Left ventricle myocardium inferior (tissue), 1 donor: ENCODE measurements around the gene PTPRG. TPM values are rescaled to one million over a fixed set of nuclear protein-coding genes. Genes with fewer than 3 reads are reported as not detected.

ENCODE experiments used
- DNase-seq: peaks from one replicate; pipeline ENCODE4 v3.0.0-alpha.2; 2020
- H3K27ac ChIP-seq: fragments of 200-600 bp; replicated peaks from 2 replicates; pipeline ENCODE4 v1.8.0; 2021
- H3K27me3 ChIP-seq: fragments of 200-600 bp; 2 replicates; pipeline ENCODE4 v1.8.0; 2021; ENCODE audit warnings: low read depth
- H3K36me3 ChIP-seq: fragments of 200-600 bp; 2 replicates; pipeline ENCODE4 v1.8.0; 2021
- H3K4me1 ChIP-seq: fragments of 200-600 bp; 2 replicates; pipeline ENCODE4 v1.8.0; 2021
- H3K4me3 ChIP-seq: fragments of 200-600 bp; 2 replicates; pipeline ENCODE4 v1.8.0; 2021; ENCODE audit warnings: mild to moderate bottlenecking, moderate library complexity
- H3K9me3 ChIP-seq: fragments of 200-600 bp; replicated peaks from 2 replicates; pipeline ENCODE4 v1.8.0; 2021
- intact Hi-C: fragments of 100-400 bp; cut with micrococcal nuclease; formaldehyde crosslinking; loops from one replicate; pipeline ENCODE4 v1.11.0; 2022
- total RNA-seq: library from RNA; stranded (reverse); fragmentation: NEBNext Ultra II Directional; extraction: Animal tissue kit (Norgen Biotek cat#: 25700); gene quantifications from one replicate; pipeline ENCODE4 v1.2.1, GENCODE V29; 2021
- TF ChIP-seq, protein P1 (sequence below): fragments of 200-600 bp; IDR thresholded peaks from 2 replicates; pipeline ENCODE4 v1.8.0; 2021; ENCODE audit warnings: antibody characterized with exemption, mild to moderate bottlenecking, borderline replicate concordance
- donor health status: DM: no; HTN: yes; CAD: no; lungs with severe emphysema.

PTPRG gene
- total RNA-seq, 1 donor from 2014 or later: 29.6 TPM

DNA sequence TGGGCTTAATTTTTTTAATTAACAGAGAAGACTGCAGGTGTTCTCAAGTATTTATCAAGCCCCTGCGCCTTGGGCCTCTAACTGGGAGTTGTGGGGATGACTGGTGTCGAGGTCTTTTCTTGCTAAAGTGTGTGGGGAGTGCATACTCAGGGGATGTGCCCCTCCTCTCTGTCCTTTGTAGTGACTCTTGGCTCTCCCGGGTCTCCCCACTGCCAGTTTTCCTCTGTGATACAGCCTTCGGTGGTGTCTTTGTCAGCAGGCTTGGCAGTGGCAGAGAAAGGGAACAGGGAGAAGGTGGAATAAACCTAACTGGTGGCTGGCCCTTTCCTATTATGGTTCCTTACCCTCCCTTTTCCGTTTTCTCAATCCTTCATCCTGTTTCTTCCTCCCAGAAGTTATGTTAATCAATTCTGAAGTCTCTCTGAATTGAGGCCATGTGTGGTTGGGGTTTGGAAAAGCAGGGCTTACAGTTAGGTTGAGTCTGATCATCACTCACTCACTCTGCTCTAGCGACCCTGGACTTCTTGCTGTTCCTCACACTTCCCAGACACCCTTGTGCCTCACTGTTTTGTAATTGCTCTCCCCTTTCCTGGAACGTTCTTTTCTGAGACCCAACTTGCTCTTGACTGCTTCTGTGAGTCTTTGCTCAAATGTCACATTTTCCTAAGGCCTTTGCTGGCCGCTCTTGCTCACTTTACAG lies 158.1 kb downstream of the PTPRG start:
- intact Hi-C loops: no loop called here
- no peaks in the 10 kb centered on the region for H3K9me3 ChIP-seq
- peaks cover 63% of the 10 kb centered on the region for H3K4me1 ChIP-seq
- peak overlapping the region; percentile 81 for H3K27ac ChIP-seq
- DNase-seq: no peak
- H3K36me3 ChIP-seq: no peaks in the 10 kb centered on the region
- no peak overlapping the region for H3K4me3 ChIP-seq
- TF ChIP-seq, protein P1, sequence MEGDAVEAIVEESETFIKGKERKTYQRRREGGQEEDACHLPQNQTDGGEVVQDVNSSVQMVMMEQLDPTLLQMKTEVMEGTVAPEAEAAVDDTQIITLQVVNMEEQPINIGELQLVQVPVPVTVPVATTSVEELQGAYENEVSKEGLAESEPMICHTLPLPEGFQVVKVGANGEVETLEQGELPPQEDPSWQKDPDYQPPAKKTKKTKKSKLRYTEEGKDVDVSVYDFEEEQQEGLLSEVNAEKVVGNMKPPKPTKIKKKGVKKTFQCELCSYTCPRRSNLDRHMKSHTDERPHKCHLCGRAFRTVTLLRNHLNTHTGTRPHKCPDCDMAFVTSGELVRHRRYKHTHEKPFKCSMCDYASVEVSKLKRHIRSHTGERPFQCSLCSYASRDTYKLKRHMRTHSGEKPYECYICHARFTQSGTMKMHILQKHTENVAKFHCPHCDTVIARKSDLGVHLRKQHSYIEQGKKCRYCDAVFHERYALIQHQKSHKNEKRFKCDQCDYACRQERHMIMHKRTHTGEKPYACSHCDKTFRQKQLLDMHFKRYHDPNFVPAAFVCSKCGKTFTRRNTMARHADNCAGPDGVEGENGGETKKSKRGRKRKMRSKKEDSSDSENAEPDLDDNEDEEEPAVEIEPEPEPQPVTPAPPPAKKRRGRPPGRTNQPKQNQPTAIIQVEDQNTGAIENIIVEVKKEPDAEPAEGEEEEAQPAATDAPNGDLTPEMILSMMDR: no peak
- no peaks in the 10 kb centered on the region for H3K27me3 ChIP-seq

DNA sequence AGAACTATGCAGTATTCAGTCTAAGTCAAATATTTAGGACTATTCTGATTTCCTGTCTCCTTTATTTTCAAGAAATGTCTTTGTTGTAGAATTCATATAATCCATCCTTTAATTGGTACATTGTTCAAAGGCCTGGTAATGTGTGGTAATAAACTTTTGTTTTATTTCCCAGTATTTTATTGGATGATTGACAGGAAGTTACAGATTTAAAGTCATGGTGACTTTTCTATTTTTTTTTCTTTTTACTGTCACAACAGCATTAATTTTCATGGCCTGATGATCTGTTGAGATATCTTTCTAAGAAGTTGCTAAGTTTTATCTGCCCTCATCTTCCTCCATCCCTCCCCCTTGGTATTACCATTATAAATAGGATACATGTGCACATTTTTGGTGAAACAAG lies 161.7 kb downstream of the PTPRG start:
- H3K4me3 ChIP-seq: no peak overlapping the region
- no peaks in the 10 kb centered on the region for H3K9me3 ChIP-seq
- no peak overlapping the region for H3K27ac ChIP-seq
- H3K36me3 ChIP-seq: no peaks in the 10 kb centered on the region
- intact Hi-C loops: no loop called here
- H3K4me1 ChIP-seq: peaks cover 79% of the 10 kb centered on the region
- no peak for DNase-seq
- TF ChIP-seq, protein P1: no peak
- no peaks in the 10 kb centered on the region for H3K27me3 ChIP-seq

DNA sequence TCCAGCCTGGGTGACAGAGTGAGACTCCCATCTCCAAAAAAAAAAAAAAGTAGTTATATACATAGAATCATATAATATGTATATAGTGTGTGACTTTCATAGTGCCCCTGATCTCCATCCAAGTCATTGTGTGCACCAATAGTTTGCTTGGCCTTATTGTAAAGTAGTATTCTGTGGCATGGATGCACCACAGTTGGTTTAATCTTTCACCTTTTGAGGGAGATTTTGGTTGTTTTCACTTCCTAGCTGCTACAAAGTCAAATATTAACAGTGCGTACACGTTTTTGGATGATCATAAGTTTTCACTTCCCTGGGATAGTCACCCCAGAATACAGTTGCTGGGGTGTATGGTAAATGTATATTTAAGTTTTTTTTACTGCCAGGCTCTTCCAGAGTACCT lies 162.8 kb downstream of the PTPRG start:
- TF ChIP-seq, protein P1: no peak
- no peak overlapping the region for H3K4me3 ChIP-seq
- intact Hi-C loops: no loop called here

DNA sequence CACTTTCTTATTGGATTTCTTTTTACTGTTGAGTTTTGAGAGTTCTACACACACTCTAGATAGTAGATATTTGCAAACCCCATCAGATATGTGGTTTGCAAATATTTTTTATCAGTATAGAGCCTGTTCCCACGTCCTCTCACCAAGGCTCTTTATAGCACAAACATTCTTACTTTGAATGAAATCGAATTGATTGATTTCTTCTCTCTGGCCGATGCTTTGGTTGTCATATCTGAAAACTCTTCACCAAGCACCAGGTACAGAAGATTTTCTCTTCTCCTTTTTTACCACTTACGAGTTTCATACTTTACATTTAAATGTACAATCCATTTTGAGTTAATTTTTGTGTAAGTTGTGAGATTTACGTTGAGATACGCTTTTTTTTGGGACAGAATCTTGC lies 163.4 kb downstream of the PTPRG start:
- Histone ChIP-seq H3K4me1 (peaks cover 73% of the 10 kb centered on the region), H3K36me3 (no peaks in the 10 kb centered on the region), H3K27me3 (no peaks in the 10 kb centered on the region), H3K9me3 (no peaks in the 10 kb centered on the region), H3K27ac (peak overlapping the region; percentile 71), H3K4me3 (no peak overlapping the region)
- intact Hi-C loops: no loop called here
- DNase-seq: no peak
- TF ChIP-seq, protein P1: no peak

More for the DNA sequence above, 162.8 kb downstream of the PTPRG start:
- Histone ChIP-seq H3K36me3 (no peaks in the 10 kb centered on the region), H3K27ac (no peak overlapping the region), H3K27me3 (no peaks in the 10 kb centered on the region), H3K9me3 (no peaks in the 10 kb centered on the region), H3K4me1 (peaks cover 73% of the 10 kb centered on the region)
- DNase-seq: no peak

DNA sequence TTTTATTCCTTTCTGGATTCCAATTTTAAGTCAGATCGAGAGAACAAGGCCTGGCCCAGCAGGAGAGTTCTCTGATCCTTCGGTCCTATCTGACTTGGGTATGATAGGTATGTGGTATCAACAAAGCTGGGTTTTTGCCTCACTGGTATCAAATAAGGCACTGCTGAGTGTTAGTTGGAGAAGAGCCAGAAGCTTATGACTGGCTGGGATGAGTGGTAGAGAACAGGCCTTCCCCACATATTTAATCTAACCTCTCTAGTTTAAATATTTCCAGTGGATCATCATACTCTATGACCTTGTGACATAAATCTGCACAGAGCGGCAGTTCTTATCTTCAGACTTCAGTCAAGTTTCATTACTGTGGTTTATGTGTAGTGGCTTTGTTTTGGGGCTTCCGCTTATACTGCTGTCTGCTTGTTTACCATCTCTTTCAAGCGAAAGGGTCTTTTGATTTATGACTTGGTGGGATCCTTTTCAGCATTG lies 164.5 kb downstream of the PTPRG start:
- Histone ChIP-seq H3K27me3 (no peaks in the 10 kb centered on the region), H3K4me1 (peaks cover 73% of the 10 kb centered on the region), H3K9me3 (no peaks in the 10 kb centered on the region), H3K4me3 (no peak overlapping the region), H3K27ac (peak overlapping the region; percentile 71), H3K36me3 (no peaks in the 10 kb centered on the region)
- DNase-seq: no peak
- intact Hi-C loops: no loop called here
- TF ChIP-seq, protein P1: no peak
